ENCODE data around the gene ACAP3.
"Not testable (repeated sequence)": the region's sequence is repeated elsewhere in the genome, so short reads cannot be mapped to it uniquely, and the experiment has no call there.

The ACAP3 gene

DNA sequence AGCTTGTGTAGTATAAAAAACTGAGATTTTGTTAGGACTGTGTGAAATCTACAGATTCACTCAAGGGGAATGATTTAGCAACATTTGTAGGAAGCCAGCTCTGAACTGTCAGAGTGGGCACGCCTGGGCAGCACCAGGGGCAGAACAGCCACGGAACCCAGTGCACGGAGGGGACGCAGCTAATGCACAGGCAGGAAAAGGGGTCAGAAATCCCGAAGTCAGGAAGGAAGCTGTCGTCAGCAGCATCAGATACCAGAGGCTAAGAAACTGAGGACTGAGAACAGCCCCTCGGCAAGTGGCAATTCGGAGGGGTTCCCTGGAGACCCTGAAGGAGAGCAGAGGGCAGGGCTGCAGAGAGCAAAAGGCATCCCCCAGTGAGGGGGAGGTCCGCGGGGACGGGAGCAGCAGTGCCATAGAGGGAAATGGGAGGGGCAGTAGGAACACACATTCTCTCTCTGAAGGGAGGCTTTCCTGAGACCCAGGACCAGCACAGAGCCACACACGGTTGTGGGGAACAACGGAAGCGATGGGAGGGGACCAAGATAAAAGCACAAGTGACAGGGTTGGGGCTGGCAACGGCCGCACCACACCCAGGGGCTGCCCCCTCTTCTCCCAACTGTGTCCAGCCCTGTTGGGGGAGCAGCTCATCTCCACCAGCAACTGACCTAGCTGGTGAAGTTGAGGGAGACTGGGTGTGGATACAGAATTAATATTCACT lies 46.7 kb downstream of the ACAP3 start:
- DNase-seq: no peak

DNA sequence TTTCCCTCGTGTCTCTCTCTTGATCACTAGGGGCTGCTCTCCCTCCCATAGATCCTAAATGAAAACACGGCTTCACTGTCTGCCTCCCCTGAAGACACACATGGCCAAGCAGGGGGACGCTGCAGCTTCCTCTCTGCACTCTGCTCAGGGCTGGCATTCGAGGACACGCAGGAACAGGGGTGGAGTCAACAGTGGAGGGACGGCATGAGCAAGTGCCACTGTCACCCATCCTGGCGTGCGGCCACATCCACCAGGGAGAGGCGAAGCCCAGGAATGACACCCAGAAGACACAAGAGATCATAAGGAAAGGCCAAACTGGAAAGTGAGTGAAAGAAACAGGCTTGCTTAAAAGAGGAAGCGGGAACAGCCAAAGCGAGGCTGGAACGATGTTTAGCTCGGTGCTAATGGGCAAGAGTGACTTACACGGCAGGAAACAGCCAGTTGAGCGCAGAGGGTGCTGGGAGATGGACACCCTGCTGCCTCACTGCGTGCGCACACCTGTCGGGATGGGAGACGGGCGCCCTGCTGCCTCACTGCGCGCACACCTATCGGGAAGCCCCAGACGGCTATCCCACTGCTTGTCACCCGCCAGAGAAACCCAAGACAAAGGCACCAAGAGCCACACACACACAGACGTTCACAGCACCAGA lies 47.7 kb downstream of the ACAP3 start:
- no peak for DNase-seq

DNA sequence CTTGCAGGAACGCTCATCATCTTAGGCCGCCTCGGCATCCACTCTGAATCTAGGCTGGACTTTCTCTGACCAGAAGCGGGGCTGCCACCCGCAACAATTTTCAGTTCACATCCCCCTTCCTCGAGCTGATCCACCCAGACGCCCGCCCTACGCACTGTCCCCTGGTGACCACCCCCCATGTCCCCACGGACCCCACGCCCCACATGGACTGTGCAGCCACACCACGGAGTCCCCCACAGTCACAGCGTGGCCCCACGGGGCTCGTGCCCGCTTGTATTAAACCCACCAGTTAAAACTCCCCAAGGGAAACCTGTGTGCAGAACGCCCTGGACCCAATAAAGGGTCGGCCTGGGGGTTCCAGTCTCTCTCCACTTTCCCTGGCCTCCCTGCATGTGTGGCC lies 48.2 kb downstream of the ACAP3 start:
- no peak for DNase-seq

DNA sequence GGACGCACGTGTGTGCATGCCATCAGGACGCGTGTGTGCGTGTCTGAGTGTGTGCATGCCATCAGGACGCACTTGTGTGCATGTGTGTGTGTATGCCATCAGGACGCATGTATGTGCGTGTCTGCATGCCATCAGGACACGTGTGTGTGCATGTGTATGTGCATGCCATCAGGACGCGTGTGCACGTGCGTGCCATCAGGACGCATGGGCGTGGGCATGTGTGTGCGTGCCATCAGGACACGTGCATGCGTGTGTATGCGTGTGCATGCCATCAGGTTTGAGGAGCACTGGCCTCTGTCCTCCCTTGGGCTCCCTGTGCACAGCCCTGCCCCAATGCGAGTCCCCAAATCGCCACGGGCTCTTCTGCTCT lies 48.6 kb downstream of the ACAP3 start:
- DNase-seq: no peak

DNA sequence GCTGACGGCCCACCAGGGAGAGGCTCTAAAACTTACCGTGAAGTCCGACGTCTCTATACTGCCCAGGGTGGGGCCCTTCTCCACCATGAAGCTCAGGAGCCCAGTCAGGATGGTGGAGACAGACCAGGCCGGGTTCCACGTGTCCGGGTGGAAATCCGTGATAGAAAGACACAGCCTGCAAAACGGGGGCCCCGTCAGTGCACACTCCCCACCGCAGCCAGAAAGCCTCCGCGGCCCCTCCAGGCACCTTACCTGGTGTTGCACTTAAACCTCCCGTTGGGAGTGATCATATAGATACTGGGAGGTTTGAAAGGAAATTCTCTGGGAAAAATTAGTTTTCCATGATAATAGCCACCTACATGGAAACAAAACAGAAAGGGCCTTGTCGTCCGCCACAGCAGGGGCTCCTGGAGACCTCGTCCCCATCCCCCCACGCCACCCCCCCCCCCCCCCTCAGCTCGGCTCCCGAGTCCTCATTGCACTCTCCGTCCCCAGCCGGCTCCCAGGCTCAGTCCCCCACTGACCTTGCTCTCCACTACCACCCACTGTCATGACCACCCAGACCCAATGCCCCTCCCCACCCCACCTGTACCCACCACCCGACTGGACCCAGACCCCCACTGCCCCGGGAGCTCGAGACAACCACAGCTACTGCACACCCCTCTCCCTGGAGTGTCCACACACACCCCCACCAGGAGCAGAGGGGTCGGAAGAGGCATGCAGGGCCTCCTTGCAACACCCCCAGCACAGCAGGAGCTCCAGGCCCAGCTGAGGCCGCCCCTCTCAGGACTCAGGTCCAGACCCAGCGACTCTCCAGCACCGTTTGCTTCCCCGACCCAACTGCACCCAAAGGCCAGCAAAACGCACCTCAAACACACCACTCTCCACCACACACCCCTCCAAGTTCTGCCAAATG lies 50.5 kb downstream of the ACAP3 start:
- no peak for DNase-seq

DNA sequence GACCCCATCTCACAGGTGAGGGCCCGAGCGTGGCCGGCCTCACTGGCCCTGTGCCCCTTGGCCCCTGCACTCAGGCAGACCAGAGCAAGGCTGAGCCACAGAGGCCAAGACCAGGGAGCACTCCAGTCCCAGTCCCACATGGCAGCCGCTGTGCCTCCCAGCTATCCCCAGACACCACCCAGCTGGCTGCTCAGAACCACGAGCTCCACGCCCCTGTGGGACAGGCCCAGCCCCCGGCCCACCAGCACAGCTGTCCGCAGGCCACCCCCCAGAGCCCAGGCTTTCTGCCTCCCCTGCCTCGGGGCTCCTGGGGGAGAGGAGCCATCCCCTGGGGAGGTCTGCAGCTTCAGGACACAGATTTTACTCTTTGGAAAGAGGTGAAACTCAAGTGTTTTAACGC lies 52.1 kb downstream of the ACAP3 start:
- DNase-seq: no peak

DNA sequence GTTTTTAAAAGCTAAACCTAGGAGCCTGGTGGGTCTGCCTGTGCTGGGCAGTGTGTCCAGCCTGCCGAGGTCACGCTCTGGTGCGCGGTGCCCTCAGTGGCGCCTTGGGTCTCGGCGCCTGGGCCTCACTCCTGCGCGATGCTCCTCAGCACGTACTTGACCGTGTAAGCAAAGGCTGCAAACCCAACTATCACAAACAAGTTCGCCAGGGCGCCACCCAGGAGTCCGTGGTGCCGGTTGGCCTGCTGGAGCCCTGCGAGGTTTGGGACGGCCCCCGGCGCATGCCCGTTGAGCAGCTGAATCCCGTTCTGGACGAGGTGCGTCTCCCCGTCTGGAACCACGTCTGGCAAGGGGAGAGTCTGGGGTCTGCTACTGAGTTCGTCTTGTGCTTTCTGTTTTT lies 52.7 kb downstream of the ACAP3 start:
- DNase-seq: no peak

DNA sequence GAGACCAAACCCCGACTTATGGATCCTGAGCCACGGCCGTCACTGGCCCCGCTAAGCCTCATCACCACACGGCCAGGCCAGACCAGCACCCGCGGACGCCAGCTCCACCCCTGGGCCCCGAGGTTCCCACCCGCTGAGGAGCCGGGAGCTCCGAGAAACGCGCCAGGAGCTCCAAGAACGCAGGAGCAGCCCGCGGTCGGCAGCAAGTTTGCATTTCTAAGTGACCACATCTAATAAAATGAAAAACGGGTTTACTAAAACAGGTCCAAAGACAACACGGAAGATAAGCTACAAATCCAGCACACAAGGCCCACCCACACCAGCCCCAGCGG lies 53.1 kb downstream of the ACAP3 start:
- DNase-seq: no peak

DNA sequence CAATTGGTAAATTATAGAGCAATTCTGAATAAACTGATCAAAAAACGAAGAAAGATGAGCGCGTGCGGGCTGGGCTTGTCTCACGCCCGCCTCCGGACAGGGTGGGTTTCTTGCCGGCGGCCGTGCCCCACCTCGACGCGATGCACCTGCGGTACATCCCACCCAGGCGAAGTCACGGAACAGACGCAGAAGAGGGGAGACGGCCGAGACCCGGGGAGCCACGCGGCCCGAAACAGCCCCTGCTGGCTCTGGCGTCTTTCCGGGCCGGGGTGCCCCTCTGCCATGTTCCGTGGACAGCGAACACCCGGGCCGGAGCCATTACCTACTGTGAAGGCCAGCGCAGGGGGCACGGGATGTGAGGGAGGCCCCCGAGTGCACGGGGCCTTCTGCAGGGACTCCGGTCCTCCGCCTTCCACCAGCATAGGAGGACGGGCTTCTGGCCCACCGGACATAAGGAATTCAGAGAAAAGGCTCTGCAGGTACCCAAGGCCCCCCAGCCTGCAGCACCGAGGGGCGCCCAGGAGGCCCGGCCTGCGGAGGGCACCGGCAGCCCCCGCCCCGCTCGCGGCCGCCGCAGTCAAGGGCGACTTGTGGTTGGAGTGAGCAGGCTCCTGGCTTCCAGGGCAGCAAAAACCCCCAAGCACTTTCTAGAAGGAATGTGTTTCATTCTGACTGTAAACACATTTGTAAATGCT lies 53.6 kb downstream of the ACAP3 start:
- DNase-seq: no peak

DNA sequence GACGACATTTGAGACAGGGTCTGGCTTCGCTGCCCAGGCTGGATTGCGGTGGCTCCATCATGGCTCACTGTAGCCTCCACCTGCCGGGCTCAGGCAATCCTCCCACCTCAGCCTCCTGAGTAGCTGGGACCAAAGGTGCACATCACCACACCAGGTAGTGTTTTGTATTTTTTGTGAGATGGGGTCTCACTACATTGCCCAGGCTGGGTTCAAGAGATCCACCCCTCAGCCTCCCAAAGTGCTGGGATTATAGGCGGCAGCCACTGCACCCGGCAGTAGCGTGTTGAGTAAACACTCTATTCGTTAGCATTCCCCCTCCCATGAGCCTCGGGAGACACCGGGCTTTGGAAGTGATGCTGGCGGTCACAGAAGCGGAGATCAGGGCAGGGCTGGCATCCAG lies 54.4 kb downstream of the ACAP3 start:
- DNase-seq: no peak

DNA sequence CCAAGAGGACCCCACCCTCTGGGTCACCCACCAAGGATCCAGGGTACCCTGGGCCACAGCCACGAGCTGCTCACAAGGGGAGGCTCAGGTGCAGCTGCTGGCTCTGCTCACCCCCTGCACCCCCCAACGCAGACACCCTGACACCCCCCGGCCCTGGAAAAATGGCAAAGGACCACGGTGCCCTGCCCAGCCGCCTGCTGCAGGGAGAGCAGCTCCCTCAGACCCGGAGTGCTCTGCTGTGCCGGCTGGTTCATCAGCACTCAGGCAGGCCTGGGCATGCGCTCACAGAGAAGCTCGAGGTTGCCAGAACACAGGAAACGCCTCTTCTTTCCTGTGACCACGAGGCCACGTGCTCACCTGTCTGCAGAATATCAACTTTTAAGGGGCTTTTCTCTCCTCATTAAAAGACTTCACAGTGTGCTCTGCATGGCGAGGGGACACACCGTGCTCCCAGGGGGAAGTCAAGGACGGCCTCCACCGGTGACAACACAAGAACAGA lies 56.9 kb downstream of the ACAP3 start:
- DNase-seq: peak; percentile 14

DNA sequence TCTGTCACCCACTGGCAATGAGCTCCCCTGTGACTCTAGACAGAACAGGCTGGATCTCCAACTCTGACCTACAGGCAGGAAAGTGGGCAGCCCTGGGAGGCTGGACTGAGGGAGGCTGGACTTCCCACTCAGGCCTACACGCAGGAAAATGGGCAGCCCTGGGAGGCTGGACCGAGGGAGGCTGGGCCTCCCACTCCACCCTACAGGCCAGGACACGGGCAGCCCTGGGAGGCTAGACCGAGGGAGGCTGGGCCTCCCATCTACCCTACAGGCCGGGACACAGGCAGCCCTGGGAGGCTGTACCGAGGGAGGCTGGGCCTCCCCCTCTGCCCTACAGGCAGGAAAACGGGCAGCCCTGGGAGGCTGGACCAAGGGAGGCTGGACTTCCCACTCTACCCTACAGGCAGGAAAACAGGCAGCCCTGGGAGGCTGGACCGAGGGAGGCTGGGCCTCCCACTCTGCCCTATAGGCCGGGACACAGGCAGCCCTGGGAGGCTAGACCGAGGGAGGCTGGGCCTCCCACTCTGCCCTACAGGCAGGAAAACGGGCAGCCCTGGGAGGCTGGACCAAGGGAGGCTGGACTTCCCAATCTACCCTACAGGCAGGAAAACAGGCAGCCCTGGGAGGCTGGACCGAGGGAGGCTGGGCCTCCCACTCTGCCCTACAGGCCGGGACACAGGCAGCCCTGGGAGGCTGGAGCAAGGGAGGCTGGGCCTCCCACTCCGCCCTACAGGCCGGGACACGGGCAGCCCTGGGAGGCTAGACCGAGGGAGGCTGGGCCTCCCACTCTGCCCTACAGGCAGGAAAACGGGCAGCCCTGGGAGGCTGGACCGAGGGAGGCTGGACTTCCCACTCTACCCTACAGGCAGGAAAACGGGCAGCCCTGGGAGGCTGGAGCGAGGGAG lies 59.5 kb downstream of the ACAP3 start:
- not testable (repeated sequence) for DNase-seq

DNA sequence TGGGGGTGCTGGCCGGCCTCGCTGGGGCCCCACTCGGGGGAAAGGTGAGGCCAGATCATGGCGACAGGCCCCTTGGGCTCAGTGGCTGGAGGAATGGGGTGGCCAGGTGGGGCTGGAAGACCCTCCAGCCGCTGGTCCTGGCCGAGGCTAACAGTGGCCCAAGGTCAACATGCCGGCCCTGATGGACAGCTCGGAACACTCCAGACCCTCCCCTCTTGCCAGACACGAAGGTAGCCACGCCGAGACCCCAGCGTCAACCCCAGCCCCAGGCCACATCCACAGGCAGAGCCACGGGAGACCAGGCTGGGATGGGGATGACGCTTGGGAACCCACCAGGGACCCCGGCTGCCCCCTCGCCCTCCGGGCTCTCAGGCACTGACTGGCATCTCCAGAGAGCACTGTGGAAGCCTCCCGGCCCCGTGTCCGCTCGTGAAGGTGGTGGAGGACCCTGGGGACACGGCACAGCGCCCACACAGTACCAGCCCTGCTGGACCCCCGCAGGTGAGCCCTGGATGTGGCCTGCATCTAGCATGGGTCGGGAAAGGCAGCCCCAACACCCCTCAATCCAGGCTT lies 60.3 kb downstream of the ACAP3 start:
- DNase-seq: no peak

DNA sequence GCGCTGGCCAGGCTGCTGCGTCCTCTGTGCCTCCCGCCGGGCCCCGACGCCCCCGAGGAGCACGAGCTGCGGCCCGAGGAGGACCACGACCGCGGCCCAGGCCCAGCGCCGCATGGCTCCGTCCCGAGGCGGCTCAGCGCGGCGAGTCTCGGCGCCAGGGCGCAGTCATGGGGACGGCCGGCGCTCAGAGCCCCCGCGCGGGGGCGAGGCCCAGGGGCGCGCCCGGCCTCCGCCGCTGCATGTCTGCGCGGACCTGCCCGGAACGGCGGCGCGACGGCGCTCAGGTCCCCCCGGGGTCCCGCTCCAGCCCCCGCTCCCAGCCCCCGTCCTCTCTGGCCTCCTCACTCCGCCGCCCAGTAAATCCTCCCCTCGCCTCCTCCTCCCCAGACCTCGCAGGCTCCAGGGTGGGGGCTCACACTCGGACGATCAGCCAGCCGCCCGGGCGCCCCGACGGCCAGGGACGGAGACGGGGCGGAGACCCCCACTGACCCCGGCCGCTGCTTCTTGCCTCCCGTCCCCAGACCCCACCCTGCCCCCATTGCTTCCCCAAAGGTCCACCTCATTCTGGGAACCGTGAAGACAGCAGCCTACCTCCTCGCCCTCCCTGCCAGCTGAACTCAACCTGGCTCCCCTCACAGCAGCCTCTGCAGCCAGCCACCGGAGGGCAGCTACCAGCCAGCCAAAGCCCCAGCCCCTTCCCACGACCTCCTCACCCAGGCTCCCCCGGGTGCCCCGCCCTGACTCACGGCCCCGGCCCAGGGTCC lies 61.0 kb downstream of the ACAP3 start, which contains the start of gene C1QTNF12:
TSS of gene C1QTNF12 (minus strand) at position 146 of the 764 bp plus-strand sequence. CDS start at position 114, 32 bp downstream.
- no peak for DNase-seq

DNA sequence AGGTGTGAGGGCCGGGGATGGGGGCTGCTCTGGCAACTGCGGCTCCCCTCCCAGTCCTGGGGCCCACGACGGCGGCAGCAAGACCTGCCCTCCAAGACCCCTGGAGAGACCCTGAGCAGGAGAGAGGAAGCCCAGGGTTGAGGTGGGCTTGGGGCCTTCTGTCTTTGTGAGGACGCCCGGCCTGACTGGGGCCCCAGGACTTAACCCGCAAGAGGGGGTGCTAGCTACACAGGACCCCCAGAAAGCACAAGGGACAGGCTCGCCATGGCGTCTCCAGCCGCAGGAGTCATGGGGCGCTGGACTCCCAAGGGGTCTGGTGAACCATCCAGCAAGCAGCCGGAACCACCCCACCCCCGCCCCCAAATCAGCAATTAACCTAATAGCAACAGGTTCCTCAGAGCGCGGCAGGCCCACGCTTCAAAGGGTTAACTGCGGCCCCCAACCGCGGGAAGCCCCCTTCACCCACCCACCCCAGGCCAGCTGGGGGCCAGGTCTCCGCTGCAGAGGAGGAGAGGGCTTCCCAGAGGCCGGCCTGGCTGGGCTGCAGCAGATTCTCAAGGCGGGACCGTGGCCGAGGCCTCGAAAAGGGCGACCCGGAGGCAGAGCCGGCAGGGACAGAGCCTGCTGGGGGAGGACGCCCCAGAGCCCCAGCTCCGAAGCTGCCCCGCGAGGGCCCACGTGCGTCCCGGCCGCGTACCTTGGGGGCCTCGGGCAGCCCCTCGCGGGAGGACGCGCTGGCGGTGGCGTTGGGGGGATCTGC lies 61.7 kb downstream of the ACAP3 start:
- no peak for DNase-seq

DNA sequence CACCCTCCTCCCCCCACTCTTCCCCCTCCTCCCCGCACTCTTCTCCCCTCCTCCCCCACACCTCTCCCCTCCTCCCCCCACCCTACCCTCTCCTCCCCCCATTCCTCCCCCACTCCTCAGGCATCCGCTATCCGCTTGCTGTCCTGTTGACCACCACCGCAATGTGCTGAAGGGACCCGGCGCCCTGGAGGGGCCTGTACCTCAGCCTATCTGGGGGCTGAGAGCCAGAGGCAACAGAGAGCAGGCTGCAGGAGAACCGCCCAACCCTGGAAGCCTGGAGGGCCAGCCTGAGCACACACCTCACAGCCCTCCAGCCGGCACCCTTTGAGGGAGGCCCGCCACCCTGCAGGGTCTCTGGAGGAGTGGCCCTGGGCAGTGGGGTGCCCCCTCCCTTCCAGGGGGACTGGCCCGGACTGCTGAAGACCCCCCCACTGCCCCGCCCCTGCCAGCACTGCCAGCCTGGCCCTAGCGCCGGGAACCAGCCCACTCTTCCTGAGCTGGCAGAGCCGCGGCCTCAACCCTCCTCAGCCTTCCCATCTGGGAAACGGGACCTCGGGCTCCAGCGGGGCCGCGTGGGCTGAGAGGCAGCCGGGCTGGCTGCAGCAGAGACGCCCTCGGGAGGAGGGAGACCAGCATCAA lies 62.4 kb downstream of the ACAP3 start:
- DNase-seq: no peak

DNA sequence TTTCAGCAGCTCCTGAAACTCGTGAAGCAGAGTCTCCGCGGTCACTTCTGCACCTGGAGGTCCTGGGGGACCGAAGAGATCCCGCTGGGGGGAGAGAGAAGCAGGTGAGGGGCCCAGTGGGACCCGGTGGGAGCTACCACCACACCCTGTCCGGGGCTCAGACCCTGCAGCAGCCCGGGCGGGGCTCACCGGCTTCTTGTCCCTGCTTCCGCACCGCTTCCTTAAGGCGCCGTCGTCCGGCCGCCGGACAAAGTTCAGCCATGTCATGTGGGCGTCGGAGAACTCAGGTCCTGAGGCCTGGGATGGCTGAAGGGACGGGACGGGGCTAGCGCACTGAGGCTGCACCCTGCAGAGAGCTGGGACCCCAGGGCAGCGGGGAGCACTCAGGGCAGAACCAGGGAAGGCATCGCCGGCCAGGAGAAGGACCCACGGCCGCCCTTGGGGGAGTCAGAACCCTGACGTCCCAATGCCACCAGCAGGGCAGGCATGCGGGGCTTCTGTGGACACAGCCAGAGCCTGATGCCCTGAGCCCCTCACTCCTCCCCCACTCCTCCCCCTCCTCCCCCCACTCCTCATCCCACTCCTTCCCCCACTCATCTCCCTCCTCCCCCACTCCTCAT lies 63.4 kb downstream of the ACAP3 start:
- no peak for DNase-seq

DNA sequence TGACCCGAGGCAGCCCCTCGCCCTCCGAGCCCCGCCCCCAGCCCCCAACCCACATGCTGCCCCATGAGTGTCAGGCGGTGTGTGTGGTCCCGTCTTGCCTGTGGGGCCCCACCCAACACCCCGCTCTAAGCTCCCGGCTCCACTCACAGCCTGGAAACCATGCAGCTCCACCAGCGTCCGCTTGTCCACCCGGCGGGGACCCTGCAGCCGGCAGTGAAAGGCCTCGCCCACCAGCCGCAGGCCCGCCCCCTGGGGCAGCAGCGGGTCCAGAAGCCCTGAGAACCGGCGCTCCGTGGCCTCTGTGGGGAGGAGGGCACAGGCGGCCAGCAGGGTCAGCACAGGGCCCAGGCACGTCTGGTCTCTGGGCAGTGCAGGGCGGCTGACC lies 63.9 kb downstream of the ACAP3 start:
- no peak for DNase-seq

DNA sequence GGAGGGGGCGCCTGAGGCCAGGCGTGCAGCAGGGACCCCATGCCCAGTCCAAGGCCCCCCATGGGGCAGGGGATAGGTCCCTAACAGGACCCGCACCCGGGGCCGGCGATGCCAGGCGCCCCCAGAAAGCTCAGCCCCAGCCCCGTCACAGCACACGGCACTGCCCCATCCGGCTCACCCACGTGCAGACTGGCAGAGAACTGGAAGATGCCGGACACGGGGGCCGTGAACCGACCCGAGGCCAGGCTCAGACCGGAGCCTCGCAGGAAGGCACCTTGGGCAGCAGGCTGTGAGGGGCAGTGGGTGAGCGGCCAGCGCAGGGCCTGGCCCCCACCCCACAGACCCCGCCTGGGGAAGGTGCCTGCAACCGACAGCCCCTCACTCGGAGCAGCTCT lies 64.5 kb downstream of the ACAP3 start:
- DNase-seq: no peak

All from GDM1 (cell line).